HG03025 (cell line): ENCODE measurements around the gene USP17L11.
"Not testable (repeated sequence)": the region's sequence is repeated elsewhere in the genome, so short reads cannot be mapped to it uniquely, and the experiment has no call there.

ENCODE experiments used
- ATAC-seq: cut with Tn5 transposase; IDR thresholded peaks from one replicate; pipeline ENCODE4 v1.9.1; 2021; ENCODE audit warnings: mild to moderate bottlenecking, moderate library complexity; ENCODE audit not compliant: unreplicated experiment, low FRiP score

Gene USP17L11, protein sequence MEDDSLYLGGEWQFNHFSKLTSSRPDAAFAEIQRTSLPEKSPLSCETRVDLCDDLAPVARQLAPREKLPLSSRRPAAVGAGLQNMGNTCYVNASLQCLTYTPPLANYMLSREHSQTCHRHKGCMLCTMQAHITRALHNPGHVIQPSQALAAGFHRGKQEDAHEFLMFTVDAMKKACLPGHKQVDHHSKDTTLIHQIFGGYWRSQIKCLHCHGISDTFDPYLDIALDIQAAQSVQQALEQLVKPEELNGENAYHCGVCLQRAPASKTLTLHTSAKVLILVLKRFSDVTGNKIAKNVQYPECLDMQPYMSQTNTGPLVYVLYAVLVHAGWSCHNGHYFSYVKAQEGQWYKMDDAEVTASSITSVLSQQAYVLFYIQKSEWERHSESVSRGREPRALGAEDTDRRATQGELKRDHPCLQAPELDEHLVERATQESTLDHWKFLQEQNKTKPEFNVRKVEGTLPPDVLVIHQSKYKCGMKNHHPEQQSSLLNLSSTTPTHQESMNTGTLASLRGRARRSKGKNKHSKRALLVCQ

DNA sequence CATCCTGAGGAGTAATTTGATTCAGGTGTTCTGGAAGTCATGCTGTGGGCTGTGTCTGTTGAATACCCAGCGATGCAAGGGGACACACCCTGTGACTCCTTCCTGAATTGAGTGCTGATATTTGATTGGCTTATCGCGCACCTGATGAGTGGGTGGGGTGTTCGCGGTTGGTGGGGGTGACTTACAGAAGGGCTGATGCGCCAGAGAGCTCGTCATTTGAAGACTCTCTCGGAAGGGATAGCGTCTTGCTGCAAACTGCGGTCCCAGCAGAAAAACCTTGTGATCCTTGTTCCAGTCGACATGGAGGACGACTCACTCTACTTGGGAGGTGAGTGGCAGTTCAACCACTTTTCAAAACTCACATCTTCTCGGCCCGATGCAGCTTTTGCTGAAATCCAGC lies at the start of gene USP17L11:
USP17L11 (plus strand) TSS at position 301 of the 400 bp plus-strand sequence; CDS start at position 301, 0 bp downstream.
- not testable (repeated sequence) for ATAC-seq

GRCh38 chr4:9165990-9166389 lies 49.2 kb upstream of the USP17L11 start:
- ATAC-seq = not testable (repeated sequence)

- not testable (repeated sequence) for ATAC-seq
Observed at GRCh38 chr4:9169791-9170459, 45.3 kb upstream of the USP17L11 start, which contains the start of gene FAM90A26. TSS of gene FAM90A26 (plus strand) at chr4:9170409. CDS start at chr4:9173173, 2,764 bp downstream.

GRCh38 chr4:9210357-9210756 lies 4.8 kb upstream of the USP17L11 start, which contains the start of gene USP17L10:
TSS of gene USP17L10 (plus strand) at chr4:9210657. CDS start at chr4:9210657, 0 bp downstream.
- not testable (repeated sequence) for ATAC-seq

- not testable (repeated sequence) for ATAC-seq
Observed at GRCh38 chr4:9214701-9215100, 504 bp upstream of the USP17L11 start.

DNA sequence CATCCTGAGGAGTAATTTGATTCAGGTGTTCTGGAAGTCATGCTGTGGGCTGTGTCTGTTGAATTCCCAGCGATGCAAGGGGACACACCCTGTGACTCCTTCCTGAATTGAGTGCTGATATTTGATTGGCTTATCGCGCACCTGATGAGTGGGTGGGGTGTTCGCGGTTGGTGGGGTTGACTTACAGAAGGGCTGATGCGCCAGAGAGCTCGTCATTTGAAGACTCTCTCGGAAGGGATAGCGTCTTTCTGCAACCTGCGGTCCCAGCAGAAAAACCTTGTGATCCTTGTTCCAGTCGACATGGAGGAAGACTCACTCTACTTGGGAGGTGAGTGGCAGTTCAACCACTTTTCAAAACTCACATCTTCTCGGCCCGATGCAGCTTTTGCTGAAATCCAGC lies 4.6 kb downstream of the USP17L11 start, which contains the start of gene USP17L12:
USP17L12 (plus strand) TSS at position 301 of the 400 bp plus-strand sequence; CDS start at position 301, 0 bp downstream.
- not testable (repeated sequence) for ATAC-seq

GRCh38 chr4:9224596-9224995 lies 9.4 kb downstream of the USP17L11 start, which contains the start of gene USP17L13:
TSS of gene USP17L13 (plus strand) at chr4:9224896. CDS start at chr4:9224896, 0 bp downstream.
- ATAC-seq = not testable (repeated sequence)

DNA sequence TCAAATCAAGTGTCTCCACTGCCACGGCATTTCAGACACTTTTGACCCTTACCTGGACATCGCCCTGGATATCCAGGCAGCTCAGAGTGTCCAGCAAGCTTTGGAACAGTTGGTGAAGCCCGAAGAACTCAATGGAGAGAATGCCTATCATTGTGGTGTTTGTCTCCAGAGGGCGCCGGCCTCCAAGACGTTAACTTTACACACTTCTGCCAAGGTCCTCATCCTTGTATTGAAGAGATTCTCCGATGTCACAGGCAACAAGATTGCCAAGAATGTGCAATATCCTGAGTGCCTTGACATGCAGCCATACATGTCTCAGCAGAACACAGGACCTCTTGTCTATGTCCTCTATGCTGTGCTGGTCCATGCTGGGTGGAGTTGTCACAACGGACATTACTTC lies 15.0 kb downstream of the USP17L11 start:
- not testable (repeated sequence) for ATAC-seq

DNA sequence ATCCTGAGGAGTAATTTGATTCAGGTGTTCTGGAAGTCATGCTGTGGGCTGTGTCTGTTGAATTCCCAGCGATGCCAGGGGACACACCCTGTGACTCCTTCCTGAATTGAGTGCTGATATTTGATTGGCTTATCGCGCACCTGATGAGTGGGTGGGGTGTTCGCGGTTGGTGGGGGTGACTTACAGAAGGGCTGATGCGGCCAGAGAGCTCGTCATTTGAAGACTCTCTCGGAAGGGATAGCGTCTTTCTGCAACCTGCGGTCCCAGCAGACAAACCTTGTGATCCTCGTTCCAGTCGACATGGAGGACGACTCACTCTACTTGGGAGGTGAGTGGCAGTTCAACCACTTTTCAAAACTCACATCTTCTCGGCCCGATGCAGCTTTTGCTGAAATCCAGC lies 18.9 kb downstream of the USP17L11 start, which contains the start of gene USP17L15:
USP17L15 (plus strand) TSS at position 301 of the 400 bp plus-strand sequence; CDS start at position 301, 0 bp downstream.
- ATAC-seq = not testable (repeated sequence)

- ATAC-seq = not testable (repeated sequence)
Observed at GRCh38 chr4:9238461-9238860, 23.3 kb downstream of the USP17L11 start.

DNA sequence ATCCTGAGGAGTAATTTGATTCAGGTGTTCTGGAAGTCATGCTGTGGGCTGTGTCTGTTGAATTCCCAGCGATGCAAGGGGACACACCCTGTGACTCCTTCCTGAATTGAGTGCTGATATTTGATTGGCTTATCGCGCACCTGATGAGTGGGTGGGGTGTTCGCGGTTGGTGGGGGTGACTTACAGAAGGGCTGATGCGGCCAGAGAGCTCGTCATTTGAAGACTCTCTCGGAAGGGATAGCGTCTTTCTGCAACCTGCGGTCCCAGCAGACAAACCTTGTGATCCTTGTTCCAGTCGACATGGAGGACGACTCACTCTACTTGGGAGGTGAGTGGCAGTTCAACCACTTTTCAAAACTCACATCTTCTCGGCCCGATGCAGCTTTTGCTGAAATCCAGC lies 28.4 kb downstream of the USP17L11 start, which contains the start of gene USP17L17:
USP17L17 (plus strand) TSS at position 301 of the 400 bp plus-strand sequence; CDS start at position 301, 0 bp downstream.
- ATAC-seq = not testable (repeated sequence)

DNA sequence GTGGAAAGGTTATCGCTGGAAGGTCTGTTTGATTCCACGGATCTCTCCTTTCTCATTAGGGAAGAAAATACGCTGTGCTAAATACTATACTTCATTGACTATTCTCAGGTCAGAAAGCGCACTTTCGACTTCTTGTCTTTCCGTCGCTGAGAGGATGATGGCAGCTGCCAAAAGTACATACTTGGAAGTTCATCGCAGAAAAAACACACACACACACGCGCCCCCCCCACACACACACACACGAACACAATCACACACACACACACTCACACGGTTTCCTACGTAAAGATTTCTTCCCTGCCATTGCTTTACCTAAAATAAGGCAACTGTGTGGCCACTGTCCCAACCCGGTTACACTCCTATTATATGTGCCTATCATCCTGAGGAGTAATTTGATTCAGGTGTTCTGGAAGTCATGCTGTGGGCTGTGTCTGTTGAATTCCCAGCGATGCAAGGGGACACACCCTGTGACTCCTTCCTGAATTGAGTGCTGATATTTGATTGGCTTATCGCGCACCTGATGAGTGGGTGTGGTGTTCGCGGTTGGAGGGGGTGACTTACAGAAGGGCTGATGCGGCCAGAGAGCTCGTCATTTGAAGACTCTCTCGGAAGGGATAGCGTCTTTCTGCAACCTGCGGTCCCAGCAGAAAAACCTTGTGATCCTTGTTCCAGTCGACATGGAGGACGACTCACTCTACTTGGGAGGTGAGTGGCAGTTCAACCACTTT lies 32.9 kb downstream of the USP17L11 start, which contains the start of gene USP17L18:
USP17L18 (plus strand) TSS at position 678 of the 728 bp plus-strand sequence; CDS start at position 678, 0 bp downstream.
- not testable (repeated sequence) for ATAC-seq

DNA sequence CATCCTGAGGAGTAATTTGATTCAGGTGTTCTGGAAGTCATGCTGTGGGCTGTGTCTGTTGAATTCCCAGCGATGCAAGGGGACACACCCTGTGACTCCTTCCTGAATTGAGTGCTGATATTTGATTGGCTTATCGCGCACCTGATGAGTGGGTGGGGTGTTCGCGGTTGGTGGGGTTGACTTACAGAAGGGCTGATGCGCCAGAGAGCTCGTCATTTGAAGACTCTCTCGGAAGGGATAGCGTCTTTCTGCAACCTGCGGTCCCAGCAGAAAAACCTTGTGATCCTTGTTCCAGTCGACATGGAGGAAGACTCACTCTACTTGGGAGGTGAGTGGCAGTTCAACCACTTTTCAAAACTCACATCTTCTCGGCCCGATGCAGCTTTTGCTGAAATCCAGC lies 37.9 kb downstream of the USP17L11 start, which contains the start of gene USP17L19:
USP17L19 (plus strand) TSS at position 301 of the 400 bp plus-strand sequence; CDS start at position 301, 0 bp downstream.
- not testable (repeated sequence) for ATAC-seq

DNA sequence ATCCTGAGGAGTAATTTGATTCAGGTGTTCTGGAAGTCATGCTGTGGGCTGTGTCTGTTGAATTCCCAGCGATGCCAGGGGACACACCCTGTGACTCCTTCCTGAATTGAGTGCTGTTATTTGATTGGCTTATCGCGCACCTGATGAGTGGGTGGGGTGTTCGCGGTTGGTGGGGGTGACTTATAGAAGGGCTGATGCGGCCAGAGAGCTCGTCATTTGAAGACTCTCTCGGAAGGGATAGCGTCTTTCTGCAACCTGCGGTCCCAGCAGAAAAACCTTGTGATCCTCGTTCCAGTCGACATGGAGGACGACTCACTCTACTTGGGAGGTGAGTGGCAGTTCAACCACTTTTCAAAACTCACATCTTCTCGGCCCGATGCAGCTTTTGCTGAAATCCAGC lies 42.6 kb downstream of the USP17L11 start, which contains the start of gene USP17L20:
USP17L20 (plus strand) TSS at position 301 of the 400 bp plus-strand sequence; CDS start at position 301, 0 bp downstream.
- ATAC-seq = not testable (repeated sequence)

DNA sequence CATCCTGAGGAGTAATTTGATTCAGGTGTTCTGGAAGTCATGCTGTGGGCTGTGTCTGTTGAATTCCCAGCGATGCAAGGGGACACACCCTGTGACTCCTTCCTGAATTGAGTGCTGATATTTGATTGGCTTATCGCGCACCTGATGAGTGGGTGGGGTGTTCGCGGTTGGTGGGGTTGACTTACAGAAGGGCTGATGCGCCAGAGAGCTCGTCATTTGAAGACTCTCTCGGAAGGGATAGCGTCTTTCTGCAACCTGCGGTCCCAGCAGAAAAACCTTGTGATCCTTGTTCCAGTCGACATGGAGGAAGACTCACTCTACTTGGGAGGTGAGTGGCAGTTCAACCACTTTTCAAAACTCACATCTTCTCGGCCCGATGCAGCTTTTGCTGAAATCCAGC lies 47.4 kb downstream of the USP17L11 start, which contains the start of gene USP17L21:
USP17L21 (plus strand) TSS at position 301 of the 400 bp plus-strand sequence; CDS start at position 301, 0 bp downstream.
- not testable (repeated sequence) for ATAC-seq
